GM19397 (cell line): Measurements from ENCODE around the gene MTCH1.

Experiments
- ATAC-seq: cut with Tn5 transposase; IDR thresholded peaks from one replicate; pipeline ENCODE4 v1.9.1; 2021; ENCODE audit warnings: mild to moderate bottlenecking, moderate library complexity; ENCODE audit not compliant: unreplicated experiment

MTCH1 gene, protein sequence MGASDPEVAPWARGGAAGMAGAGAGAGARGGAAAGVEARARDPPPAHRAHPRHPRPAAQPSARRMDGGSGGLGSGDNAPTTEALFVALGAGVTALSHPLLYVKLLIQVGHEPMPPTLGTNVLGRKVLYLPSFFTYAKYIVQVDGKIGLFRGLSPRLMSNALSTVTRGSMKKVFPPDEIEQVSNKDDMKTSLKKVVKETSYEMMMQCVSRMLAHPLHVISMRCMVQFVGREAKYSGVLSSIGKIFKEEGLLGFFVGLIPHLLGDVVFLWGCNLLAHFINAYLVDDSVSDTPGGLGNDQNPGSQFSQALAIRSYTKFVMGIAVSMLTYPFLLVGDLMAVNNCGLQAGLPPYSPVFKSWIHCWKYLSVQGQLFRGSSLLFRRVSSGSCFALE

DNA sequence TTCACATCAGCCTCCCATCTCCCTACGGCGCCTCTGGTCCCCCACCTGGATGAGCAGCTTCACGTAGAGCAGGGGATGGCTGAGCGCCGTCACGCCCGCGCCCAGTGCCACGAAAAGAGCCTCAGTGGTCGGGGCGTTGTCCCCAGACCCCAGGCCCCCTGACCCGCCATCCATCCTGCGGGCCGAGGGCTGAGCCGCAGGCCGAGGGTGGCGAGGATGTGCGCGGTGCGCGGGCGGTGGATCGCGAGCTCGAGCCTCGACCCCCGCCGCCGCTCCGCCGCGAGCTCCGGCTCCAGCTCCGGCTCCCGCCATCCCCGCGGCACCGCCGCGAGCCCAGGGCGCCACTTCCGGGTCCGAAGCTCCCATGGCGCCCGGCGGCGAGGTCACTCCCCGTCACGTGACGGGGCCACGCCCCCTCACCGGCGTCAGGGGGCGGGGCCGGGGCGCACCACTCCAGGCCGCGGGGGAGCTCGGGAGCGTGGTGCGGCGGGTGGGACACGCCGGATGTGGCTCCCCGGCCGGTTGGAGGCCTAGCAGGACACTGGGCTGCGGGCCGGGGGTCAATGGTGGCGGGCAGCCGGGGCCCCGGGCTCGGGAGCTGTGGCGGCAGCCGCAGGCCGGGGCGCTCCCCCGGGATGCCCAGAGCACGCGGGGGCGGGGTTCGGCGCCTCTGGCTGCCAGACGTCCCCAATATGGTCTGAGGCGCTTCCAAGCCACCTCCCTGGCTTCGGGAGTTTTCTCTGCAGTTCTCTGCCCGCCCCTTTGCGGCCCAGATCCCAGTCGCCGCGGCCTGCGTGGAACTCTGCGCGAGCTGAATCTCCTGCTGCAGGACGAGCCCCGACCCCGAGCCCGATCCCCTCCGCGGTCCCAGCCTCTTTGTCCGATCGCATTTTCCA, at the start of gene MTCH1:
TSS of gene MTCH1 (minus strand) at position 389 of the 896 bp plus-strand sequence. CDS start at position 366, 23 bp downstream.
- ATAC-seq: peak; percentile 87

DNA sequence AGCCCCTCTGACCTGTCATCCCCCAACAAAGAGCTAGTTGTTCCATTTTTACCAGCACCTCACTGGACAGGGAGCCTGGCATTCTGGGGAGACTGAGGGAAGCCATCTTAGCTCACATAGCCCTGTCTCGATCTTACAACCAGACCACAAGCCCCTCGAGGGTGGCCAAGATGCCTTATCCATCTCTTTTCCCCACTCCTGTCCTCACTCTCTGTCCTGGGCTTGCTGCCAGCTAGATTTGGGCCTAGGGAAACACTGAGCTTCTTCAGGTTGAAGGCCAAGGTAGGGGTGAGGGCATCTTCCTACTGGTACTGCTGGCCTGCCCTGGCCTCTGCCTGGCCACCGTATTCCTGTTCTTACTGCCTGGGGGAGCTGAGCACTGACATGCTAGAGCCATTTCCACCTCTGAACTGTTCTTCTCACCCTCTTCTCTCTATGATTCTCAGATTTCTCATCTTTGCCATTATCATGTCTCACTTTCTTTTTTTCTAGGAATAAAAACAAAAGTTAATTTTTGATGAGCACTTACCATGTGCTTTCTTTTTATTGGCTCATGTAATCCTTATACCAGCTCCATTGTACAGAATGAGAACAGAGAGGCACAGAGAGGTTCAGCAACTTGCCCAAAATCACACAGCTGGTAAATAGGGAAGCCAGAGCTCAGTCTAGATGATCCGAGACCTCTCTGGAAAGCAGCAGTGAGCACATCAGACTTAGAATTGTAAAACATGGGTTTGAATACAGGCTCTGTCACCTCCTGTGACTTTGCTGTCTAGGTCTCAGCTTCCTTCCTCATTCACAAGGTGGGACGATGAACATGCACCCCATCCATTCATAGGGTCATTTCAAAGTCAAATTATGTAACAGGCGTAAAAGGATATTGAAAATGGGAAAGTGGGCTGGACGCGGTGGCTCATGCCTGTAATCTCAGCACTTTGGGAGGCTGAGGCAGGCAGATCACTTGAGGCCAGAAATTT, 48.1 kb upstream of the MTCH1 start:
- ATAC-seq: no peak

DNA sequence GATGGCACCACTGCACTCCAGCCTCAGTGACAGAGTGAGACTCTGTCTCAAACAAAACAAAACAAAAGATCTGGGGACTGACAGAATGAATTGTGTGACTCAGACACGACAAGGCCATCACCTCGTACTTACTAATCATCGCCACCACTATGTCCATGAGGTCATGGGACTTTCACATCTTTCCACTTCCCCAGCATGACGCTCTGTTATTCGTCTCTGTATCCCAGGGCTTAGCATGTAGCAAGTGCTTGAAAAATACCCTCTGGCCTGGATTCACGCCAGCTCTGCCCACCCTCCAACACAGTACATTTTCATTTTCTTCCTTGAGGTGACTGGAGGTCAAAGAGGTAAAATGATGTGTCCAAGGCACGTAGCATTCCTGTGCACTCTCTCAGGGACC, 47.3 kb upstream of the MTCH1 start:
- no peak for ATAC-seq

DNA sequence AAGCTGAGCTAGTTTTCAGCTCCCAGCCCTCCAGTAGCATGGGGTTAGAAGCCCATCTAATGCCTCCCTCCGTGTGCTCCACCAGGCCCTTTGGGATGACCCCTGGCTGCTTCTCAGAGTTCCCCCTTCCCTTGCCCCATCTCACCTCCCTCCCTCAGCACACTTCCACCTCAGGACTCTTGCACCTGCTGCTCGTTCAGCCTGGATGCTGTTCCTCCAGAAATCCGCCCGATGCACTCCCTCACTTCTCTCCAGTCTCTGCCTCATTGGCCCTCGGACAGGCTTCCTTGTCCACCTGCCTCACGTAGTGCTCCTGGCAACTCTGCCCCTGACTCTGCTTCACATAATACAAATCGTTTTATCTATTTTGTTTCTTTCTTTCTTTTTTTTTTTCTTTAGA, 46.2 kb upstream of the MTCH1 start:
- no peak for ATAC-seq

DNA sequence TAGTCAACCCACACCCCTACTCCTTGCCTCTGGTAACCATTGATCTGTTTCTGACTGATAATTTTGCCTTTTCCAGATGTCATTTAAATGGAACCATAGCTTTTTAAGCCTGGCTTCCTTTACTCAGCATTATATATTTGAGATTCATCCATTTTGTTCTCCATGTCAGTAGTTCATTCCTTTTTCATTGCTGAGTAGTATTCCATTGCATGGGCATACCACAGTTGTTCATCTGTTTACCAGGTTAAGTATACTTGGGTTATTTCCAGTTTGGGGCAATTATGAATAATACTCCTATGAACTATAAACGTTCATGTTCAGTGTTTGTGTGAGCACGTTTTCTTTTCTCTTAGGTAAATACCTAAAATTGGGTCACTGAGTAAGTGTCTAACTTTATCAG, 44.6 kb upstream of the MTCH1 start:
- no peak for ATAC-seq

DNA sequence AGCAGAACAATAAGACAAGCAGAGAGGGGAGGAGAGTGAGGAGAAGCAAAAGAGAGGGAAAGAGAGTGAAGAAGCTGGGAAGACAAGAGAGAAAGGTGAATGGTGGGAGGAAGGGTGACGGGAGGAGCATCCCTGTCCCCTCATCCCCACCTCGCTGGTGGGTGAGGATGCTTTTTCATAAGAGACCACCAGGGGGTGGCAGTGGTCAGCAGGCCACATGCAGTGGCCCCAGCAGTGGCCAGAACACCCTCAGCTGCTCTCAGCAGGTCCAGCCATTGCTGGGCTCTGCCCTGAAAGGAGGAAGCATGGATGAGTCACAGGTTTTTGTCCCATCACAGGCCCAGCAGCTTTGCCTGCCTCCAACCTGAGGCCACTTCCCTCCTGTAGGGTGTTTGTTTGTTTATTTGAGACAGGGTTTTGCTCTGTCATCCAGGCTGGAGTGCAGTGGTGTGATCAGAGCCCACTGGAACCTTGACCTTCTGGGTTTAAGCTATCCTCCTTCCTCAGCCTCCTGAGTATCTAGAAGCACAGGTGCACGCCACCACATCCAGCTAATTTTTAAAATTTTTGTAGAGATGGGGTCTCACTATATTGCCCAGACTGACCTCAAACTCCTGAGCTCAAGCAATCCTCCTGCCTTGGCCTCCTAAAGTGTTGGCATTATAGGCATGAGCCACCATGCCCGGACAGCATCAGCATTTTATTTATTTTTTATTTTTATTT, 43.4 kb upstream of the MTCH1 start:
- no peak for ATAC-seq

DNA sequence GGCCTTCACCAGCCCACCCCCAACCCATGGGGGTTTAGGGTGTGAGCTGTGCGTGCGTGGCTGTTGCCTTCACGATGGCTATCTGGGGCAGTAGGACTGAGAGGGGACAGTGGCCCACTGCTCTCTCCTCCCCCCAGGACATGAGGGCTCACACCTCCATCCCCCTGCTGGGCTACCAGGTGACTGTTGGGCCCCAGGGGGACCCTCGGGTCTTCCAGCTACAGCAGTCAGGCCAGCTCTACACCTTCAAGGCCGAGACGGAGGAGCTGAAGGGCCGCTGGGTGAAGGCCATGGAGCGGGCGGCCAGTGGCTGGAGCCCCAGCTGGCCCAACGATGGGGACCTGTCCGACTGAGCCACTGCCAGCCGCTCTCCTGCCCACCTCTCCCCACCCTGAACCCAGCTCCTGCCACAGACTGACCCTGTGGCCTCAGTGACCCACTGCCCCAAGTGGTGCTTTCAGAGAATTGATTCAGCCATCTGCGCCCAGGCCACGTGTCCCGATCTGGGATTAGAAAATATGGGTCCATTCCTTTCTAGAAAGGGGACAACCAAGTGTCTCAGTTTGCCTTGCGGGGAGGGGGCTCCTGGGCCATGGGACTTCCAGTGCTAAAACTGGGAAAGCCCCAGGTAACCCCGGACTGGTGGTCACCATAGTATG, 41.9 kb upstream of the MTCH1 start:
- ATAC-seq: no peak

DNA sequence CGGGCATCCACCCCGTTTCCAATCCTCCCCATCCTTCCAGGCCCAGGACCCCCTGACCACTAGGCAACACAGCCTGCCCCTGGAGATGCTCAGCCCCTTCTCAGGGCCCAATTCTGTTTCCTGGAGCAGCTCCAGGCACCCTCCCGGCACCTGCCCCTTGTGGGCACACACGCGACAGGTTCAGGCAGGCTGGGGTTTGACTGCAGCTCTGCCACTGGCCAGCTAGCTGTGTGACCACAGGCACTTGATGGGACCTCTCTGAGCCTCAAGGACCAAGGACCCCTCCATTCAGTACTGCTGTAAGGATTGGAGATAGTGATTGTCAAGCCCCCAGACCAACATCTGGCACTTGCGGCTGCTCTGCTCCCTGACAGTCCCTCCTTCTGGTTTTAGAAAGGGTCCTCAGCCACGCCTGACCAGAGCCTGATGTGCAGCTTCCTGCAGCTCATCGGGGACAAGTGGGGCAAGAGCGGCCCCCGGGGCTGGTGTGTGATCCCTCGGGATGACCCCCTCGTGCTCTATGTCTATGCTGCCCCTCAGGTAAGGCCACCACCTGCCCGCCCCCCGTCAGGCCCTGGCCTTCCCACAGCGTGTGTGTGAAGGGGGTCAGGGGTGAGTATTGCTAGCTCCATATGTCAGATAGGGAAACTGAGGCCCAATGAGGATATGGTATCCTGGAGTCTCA, 41.2 kb upstream of the MTCH1 start:
- no peak for ATAC-seq

DNA sequence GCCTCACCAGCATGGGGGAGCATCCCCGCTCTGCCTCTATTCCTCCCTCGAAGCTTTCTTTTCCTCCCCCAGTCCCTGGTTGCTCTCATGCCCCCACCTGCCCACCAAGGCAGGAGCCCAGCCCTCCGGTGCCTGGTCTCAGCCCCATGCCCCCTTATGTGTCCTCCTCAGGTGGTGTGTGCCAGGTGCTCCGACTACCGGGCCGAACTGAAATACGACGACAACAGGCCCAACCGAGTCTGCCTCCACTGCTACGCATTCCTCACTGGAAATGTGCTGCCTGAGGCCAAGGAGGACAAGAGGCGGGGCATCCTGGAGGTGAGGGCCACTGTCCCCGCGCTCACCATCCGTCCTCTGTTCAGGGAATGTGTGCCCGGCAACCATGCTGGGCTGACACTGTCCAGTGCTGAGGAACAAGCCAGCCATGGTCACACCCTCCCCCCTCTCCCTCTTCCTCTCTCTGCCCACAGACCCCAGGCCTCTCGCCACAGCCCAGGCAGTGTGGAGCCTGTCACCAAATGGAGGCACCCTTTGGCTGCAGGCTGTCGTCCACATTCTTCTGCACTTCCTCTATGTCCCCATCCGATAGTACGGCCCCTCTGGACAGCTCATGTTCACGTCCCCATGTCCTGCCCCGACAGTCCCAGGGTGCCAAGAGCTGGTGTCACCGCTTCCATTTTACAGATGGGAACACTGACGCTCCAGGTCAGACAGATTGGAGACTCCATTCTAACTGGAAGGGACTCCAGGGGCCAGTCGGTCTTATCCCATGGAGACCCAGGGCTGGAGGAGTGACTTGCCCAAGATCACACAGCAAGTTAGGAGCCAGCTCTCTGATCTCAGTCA, 39.8 kb upstream of the MTCH1 start:
- ATAC-seq: no peak

DNA sequence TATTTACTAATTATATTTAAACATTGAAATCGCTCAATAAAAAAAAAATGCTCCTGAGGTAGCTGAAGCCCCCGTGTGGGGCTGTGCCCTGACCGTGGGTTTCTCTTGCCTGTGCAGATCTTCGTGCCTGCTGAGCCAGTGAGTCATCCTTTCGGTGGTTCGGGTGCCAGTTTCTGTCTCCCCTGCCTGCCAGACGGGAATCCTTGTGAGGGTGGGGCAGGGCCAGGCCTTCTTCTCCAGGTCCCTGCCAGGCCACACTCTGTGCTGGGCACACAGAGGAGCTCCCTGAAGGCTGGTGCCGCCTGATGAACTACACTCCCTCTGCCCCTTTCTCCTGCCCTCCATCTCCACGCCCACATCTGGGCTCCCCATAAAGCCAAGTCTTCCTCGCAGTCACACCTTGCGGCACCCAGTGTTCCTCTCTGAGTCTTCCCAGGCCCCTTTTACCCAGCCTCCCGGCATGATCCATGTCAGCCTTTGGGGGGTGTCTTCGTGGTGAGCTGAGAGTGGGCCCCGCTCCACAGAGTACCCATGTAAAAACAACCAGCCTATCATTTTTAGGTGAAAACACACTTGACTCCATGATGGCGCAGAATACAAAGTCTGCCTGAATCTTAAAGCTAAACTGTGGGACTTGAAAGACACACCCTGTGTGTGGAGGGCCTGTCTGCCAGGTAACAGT, 38.8 kb upstream of the MTCH1 start:
- no peak for ATAC-seq

DNA sequence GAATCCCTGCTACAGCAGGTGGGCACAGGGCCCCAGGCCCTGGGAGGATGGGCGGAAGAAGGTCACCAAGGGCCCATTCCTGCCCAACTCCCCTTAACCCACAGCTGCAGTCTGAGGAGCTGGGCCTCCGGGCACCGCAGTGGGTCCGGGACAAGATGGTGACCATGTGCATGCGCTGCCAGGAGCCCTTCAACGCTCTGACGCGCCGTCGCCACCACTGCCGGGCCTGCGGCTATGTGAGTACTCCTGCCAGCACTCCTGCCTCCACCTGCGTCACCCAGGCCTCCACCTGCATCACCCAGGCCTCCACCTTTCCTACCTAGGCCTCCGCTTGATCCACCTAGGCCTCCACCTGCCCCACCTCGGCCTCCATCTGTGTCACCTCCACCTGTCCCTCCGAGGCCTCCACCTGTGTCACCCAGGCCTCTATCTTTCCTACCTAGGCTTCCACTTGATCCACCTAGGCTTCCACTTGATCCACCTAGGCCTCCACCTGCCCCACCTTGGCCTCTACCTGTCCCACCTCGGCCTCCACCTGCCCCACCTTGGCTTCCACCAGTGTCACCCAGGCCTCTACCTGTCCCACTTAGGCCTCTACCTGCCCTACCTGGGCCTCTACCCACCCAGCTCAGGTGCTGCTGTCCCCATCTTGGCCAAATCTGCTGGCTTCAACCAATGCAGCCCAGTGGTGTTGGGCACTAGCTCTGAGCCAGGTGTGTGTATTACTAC, 36.3 kb upstream of the MTCH1 start:
- no peak for ATAC-seq

DNA sequence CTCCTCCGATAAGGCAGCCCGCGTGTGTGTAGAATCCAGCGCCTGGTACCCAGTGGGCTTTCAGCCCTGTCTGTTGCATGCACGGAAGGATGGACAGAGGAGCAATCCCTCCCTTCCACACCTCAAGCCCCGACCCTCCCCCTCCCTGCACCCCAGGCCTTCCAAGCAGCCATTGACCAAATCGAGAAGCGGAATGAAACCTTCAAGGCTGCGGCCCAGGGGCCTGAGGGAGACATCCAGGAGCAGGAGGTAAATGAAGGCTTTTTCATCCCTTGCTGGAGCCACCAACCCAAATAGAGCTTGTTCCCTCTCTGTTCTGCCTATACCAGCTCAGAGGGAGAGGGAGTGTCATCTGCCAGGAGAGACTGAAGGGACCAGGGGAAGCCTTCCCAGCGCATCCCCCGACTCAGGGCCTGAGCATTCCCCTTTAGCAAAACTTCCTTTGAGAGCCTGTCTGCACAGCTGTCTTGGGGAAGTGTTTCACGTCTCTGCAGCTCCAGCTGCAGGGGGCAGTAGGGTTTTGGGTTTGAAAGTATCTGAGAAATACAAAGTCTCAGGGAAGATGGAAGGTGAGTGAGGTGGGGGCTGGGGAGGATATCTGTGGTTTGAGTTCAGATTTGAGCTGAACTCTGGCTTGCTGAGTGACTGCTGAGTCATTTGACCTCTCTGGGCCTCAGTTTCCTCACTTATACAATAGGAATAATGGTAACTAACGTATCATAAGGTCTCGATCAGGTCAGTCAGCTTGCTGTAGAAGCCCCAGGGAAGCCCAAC, 35.5 kb upstream of the MTCH1 start:
- ATAC-seq: no peak

DNA sequence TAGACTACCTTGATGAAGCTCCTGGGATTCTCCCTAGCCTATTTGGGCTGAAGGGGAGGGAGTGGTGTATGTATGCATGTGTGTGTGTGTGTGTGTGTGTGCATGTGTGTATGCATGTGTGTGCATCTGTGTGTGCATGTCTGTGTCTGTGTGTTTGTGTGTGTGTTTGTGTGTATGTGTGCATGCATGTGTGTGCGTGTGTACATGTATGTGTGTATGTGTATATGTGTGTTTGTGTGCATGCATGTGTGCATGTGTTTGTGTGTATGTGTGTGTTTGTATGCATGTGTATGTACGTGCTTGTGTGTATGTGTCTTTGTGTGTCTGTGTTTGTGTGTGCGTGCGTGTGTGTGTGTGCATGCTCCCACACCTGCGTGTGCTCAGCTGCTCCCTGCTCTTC, 34.8 kb upstream of the MTCH1 start:
- ATAC-seq: no peak

DNA sequence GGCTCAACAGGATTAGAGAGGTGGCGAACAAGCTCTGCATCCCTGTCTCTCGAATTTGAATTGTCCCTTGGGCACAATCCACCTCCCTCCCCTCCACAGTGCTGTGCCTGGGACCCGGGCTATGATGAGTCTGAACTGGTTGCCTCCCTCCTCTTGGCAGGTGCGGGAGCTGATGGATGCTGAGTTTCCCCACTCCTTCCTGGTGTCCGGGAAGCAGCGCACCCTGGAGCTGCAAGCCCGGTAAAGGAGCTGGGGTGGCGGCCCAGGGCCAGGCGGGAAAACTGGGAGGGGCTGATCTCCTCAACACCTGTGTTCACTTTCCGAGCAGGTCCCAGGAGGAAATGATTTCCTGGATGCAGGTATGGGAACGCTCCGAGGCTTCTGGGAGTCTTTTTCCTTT, 34.4 kb upstream of the MTCH1 start:
- no peak for ATAC-seq

DNA sequence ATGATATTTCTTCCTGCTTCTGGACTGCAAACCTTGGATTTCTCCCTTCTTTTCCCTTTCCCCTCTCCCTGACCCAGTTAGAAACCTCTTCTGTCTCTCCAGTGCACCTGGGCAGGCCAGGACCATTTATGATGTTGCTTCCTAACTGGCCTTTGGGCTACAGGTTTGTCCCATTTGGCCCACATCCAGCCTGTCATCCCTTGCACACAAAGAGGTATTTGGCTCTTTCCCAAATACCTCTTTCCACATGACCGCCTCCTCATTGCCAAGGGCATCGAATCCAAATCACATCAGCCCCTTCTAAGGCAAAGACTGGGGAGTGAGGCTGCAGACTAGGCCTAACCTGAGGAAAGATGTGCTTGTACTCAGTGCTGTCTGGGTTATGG, 33.1 kb upstream of the MTCH1 start:
- no peak for ATAC-seq
